ENCODE data around the gene ARIH2. TPM values are rescaled to one million over a fixed set of nuclear protein-coding genes. Genes with fewer than 3 reads are reported as not detected.

ARIH2 gene
- total RNA-seq, 1 donor from 2014 or later = 88.1 TPM

GRCh38 chr3:49028298-49028672 is 109.6 kb downstream of the ARIH2 start:
- Histone ChIP-seq H3K36me3 (peaks cover 74% of the 10 kb centered on the region), H3K27ac (peak overlapping the region; percentile 93), H3K4me1 (peaks cover 12% of the 10 kb centered on the region), H3K4me3 (peak overlapping the region; percentile 80), H3K9me3 (no peaks in the 10 kb centered on the region), H3K27me3 (no peaks in the 10 kb centered on the region)
- DNase-seq (no peak), ATAC-seq (no peak)
- TF ChIP-seq CTCF (IDR thresholded peaks at IDR 0.05) = no peak
- intact Hi-C loops (cut with DNase I) = no loop called here

- peaks cover 73% of the 10 kb centered on the region for H3K36me3 ChIP-seq
- intact Hi-C loops (cut with DNase I) = no loop called here
- peaks cover 11% of the 10 kb centered on the region for H3K4me1 ChIP-seq
- H3K27ac ChIP-seq = peak within 1 kb of the TSS; percentile 93
- H3K4me3 ChIP-seq = peak within 1 kb of the TSS; percentile 80
- TF ChIP-seq CTCF (IDR thresholded peaks at IDR 0.05) = no peak
- no peaks in the 10 kb centered on the region for H3K9me3 ChIP-seq
- ATAC-seq (peak; percentile 96), DNase-seq (peak; percentile 97)
- no peaks in the 10 kb centered on the region for H3K27me3 ChIP-seq
Measured at GRCh38 chr3:49028673-49029562, 110.3 kb downstream of the ARIH2 start, which contains the start of gene IMPDH2. IMPDH2 (minus strand) TSS chr3:49029398; CDS start chr3:49029350, 48 bp downstream.

GRCh38 chr3:49029563-49029884 is 110.9 kb downstream of the ARIH2 start:
- DNase-seq (no peak), ATAC-seq (no peak)
- peaks cover 11% of the 10 kb centered on the region for H3K4me1 ChIP-seq
- intact Hi-C loops (cut with DNase I) = no loop called here
- no peaks in the 10 kb centered on the region for H3K27me3 ChIP-seq
- peak overlapping the region; percentile 80 for H3K4me3 ChIP-seq
- peaks cover 73% of the 10 kb centered on the region for H3K36me3 ChIP-seq
- no peaks in the 10 kb centered on the region for H3K9me3 ChIP-seq
- no peak for TF ChIP-seq CTCF (IDR thresholded peaks at IDR 0.05)
- H3K27ac ChIP-seq = peak overlapping the region; percentile 93

GRCh38 chr3:49030321-49030720 is 111.7 kb downstream of the ARIH2 start:
- Histone ChIP-seq H3K27me3 (no peaks in the 10 kb centered on the region), H3K4me1 (peaks cover 11% of the 10 kb centered on the region), H3K4me3 (no peak overlapping the region), H3K9me3 (no peaks in the 10 kb centered on the region), H3K27ac (no peak overlapping the region), H3K36me3 (peaks cover 72% of the 10 kb centered on the region)
- DNase-seq = no peak
- TF ChIP-seq CTCF (IDR thresholded peaks at IDR 0.05) = no peak
- intact Hi-C loops (cut with DNase I) = no loop called here
- no peak for ATAC-seq

GRCh38 chr3:49032646-49033304 is 114.1 kb downstream of the ARIH2 start:
- no peak for ATAC-seq
- Histone ChIP-seq H3K4me3 (no peak overlapping the region), H3K4me1 (peaks cover 11% of the 10 kb centered on the region), H3K9me3 (no peaks in the 10 kb centered on the region), H3K27me3 (no peaks in the 10 kb centered on the region), H3K36me3 (peaks cover 71% of the 10 kb centered on the region), H3K27ac (no peak overlapping the region)
- no peak for DNase-seq
- intact Hi-C loops (cut with DNase I) = no loop called here
- no peak for TF ChIP-seq CTCF (IDR thresholded peaks at IDR 0.05)

Data from upper lobe of right lung (tissue), 1 donor.